Right lobe of liver (tissue), 4 donors: ENCODE measurements around the gene KRTAP3-2.

ENCODE experiments used
- POLR2A ChIP-seq: fragments of 450-650 bp; IDR thresholded peaks from one replicate; pipeline ENCODE4 v1.6.1; 2017; ENCODE audit warnings: antibody characterized with exemption, mild to moderate bottlenecking
- TF ChIP-seq, protein P1 (sequence below), 4 donors: fragments of 200-600 bp in 3 of 4; fragments of 450-650 bp in 1 of 4; IDR thresholded peaks; one replicate each; pipeline versions ENCODE4 v1.5.1 to v1.8.0; 2016 to 2022; ENCODE audit warnings: antibody characterized with exemption in 4 of 4, mild to moderate bottlenecking in 2 of 4
- donor health status: DM: no; HTN: no; CAD: no.
- donor health status: DM: no; HTN: no; CAD: no.
- donor health status: DM: no; HTN: yes; CAD: no.

DNA sequence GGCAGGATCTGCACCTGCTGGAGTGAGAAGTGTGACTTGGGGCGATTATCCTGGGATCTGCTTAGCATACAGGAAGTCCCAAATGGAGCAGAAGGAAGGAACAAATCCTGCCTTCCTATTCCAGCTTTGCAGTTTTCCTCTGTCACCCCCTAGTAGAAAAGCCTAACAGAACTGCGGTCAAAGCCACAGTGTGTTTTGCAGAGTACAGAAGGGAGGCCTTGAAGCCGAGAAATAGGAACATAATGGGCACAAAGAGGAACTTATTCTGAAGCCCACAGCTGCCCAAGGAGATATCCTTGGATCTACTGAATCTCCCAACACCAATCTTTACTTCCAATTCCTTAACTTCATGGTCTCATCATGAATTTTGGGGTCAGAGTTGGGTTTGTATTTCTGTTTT lies 18.8 kb upstream of the KRTAP3-2 start:
- TF ChIP-seq, protein P1, sequence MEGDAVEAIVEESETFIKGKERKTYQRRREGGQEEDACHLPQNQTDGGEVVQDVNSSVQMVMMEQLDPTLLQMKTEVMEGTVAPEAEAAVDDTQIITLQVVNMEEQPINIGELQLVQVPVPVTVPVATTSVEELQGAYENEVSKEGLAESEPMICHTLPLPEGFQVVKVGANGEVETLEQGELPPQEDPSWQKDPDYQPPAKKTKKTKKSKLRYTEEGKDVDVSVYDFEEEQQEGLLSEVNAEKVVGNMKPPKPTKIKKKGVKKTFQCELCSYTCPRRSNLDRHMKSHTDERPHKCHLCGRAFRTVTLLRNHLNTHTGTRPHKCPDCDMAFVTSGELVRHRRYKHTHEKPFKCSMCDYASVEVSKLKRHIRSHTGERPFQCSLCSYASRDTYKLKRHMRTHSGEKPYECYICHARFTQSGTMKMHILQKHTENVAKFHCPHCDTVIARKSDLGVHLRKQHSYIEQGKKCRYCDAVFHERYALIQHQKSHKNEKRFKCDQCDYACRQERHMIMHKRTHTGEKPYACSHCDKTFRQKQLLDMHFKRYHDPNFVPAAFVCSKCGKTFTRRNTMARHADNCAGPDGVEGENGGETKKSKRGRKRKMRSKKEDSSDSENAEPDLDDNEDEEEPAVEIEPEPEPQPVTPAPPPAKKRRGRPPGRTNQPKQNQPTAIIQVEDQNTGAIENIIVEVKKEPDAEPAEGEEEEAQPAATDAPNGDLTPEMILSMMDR (IDR thresholded peaks at IDR 0.05), result no peak
- no peak for TF ChIP-seq POLR2A
